Measurements from ENCODE around the gene AURKA. TPM values are rescaled to one million over a fixed set of nuclear protein-coding genes. Genes with fewer than 3 reads are reported as not detected.

AURKA gene
- total RNA-seq, 1 experiment from 2014 or later = 139 TPM

- Histone ChIP-seq H3K9me2 (replicated peaks; ENCODE audit: low read length) (no peaks in the 10 kb centered on the region), H4K20me1 (ENCODE audit: low read length) (no peaks in the 10 kb centered on the region), H3K9me3 (ENCODE audit: low read length) (no peaks in the 10 kb centered on the region), H2AFZ (ENCODE audit: low read length) (no peak overlapping the region), H3K79me2 (ENCODE audit: low read length) (no peaks in the 10 kb centered on the region), H3K9ac (ENCODE audit: low read length) (no peak overlapping the region), H3K27me3 (ENCODE audit: low read length) (no peaks in the 10 kb centered on the region), H3K4me3 (ENCODE audit: low read length) (no peak overlapping the region), H3F3A (ENCODE audit: low read length, unreplicated experiment) (no peaks in the 10 kb centered on the region), H3K36me3 (ENCODE audit: low read depth, low read length) (no peaks in the 10 kb centered on the region), H3K27ac (ENCODE audit: low read length) (no peak overlapping the region), H3K4me1 (ENCODE audit: insufficient read depth, low read length) (peaks cover 36% of the 10 kb centered on the region), H3K4me2 (ENCODE audit: low read length) (no peak overlapping the region)
- ChIA-PET POLR2A (ENCODE audit: unreplicated experiment) (no interaction called here), CTCF (no interaction called here)
- intact Hi-C loops (cut with micrococcal nuclease) = no loop called here
- no peak for ATAC-seq
- DNase-seq = no peak
- BruUV-seq (replicated peaks) = no TSS peak
- TF ChIP-seq EZH2 (IDR thresholded peaks at IDR 0.05; ENCODE audit: low read length, unreplicated experiment) (no peak), EZH2phosphoT487 (IDR thresholded peaks at IDR 0.05; ENCODE audit: borderline replicate concordance, low read length) (no peak)
- TF ChIP-seq, protein P1, sequence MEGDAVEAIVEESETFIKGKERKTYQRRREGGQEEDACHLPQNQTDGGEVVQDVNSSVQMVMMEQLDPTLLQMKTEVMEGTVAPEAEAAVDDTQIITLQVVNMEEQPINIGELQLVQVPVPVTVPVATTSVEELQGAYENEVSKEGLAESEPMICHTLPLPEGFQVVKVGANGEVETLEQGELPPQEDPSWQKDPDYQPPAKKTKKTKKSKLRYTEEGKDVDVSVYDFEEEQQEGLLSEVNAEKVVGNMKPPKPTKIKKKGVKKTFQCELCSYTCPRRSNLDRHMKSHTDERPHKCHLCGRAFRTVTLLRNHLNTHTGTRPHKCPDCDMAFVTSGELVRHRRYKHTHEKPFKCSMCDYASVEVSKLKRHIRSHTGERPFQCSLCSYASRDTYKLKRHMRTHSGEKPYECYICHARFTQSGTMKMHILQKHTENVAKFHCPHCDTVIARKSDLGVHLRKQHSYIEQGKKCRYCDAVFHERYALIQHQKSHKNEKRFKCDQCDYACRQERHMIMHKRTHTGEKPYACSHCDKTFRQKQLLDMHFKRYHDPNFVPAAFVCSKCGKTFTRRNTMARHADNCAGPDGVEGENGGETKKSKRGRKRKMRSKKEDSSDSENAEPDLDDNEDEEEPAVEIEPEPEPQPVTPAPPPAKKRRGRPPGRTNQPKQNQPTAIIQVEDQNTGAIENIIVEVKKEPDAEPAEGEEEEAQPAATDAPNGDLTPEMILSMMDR (conservative IDR thresholded peaks at IDR 0.05; ENCODE audit: low read depth, low read length) = no peak
These were observed 29.1 kb upstream of the AURKA start for GRCh38 chr20:56420940-56421688.

GRCh38 chr20:56420028-56420427 is 28.0 kb upstream of the AURKA start:
- ATAC-seq (no peak), DNase-seq (no peak)
- Histone ChIP-seq H3K9ac (ENCODE audit: low read length) (no peak overlapping the region), H3K36me3 (ENCODE audit: low read depth, low read length) (no peaks in the 10 kb centered on the region), H3K9me2 (replicated peaks; ENCODE audit: low read length) (no peaks in the 10 kb centered on the region), H3K27me3 (ENCODE audit: low read length) (no peaks in the 10 kb centered on the region), H3K4me1 (ENCODE audit: insufficient read depth, low read length) (peaks cover 36% of the 10 kb centered on the region), H2AFZ (ENCODE audit: low read length) (no peak overlapping the region), H3K4me3 (ENCODE audit: low read length) (no peak overlapping the region), H3K4me2 (ENCODE audit: low read length) (no peak overlapping the region), H3K27ac (ENCODE audit: low read length) (no peak overlapping the region), H3K79me2 (ENCODE audit: low read length) (no peaks in the 10 kb centered on the region), H4K20me1 (ENCODE audit: low read length) (no peaks in the 10 kb centered on the region), H3F3A (ENCODE audit: low read length, unreplicated experiment) (no peaks in the 10 kb centered on the region), H3K9me3 (ENCODE audit: low read length) (no peaks in the 10 kb centered on the region)
- POLR2A ChIA-PET (ENCODE audit: unreplicated experiment) = no interaction called here
- no TSS peak for BruUV-seq (replicated peaks)
- intact Hi-C loops (cut with micrococcal nuclease) = no loop called here
- no peak for TF ChIP-seq EZH2 (IDR thresholded peaks at IDR 0.05; ENCODE audit: low read length, unreplicated experiment)
- TF ChIP-seq, protein P1 (conservative IDR thresholded peaks at IDR 0.05; ENCODE audit: low read depth, low read length) = no peak
- TF ChIP-seq EZH2phosphoT487 (IDR thresholded peaks at IDR 0.05; ENCODE audit: borderline replicate concordance, low read length) = no peak
- CTCF ChIA-PET = no interaction called here

DNA sequence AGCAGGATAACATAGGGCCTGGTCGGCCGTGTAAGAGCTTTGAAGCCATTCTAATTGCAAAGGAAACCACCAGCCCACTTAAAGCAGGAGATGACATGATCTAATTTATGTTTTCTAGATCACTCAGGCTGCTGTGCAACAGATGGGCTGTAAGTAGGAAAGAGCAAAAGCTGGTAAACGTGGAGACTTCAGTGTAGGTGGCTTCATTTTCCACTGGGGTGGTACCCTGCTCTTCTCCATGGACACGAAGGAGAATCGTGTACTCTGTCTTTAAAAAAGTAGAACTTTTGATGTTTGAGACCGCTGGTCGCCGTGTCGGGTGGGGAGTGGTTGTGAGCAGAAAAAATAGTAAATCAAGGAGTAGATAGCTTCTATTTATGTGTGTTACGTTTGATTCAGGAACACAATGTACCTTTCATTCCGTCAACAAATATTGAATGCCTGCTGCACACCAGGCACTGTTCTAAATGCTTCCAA is 26.4 kb upstream of the AURKA start:
- Histone ChIP-seq H3K9ac (ENCODE audit: low read length) (no peak overlapping the region), H3K27ac (ENCODE audit: low read length) (no peak overlapping the region), H2AFZ (ENCODE audit: low read length) (no peak overlapping the region), H3K27me3 (ENCODE audit: low read length) (no peaks in the 10 kb centered on the region), H4K20me1 (ENCODE audit: low read length) (no peaks in the 10 kb centered on the region), H3F3A (ENCODE audit: low read length, unreplicated experiment) (no peaks in the 10 kb centered on the region), H3K79me2 (ENCODE audit: low read length) (no peaks in the 10 kb centered on the region), H3K4me1 (ENCODE audit: insufficient read depth, low read length) (peaks cover 36% of the 10 kb centered on the region), H3K9me2 (replicated peaks; ENCODE audit: low read length) (no peaks in the 10 kb centered on the region), H3K36me3 (ENCODE audit: low read depth, low read length) (no peaks in the 10 kb centered on the region), H3K9me3 (ENCODE audit: low read length) (no peaks in the 10 kb centered on the region), H3K4me3 (ENCODE audit: low read length) (no peak overlapping the region), H3K4me2 (ENCODE audit: low read length) (no peak overlapping the region)
- BruUV-seq (replicated peaks) = no TSS peak
- CTCF ChIA-PET = no interaction called here
- ATAC-seq (no peak), DNase-seq (no peak)
- intact Hi-C loops (cut with micrococcal nuclease) = no loop called here
- TF ChIP-seq, protein P1 (conservative IDR thresholded peaks at IDR 0.05; ENCODE audit: low read depth, low read length) = no peak
- TF ChIP-seq EZH2 (IDR thresholded peaks at IDR 0.05; ENCODE audit: low read length, unreplicated experiment) = no peak
- no peak for TF ChIP-seq EZH2phosphoT487 (IDR thresholded peaks at IDR 0.05; ENCODE audit: borderline replicate concordance, low read length)
- POLR2A ChIA-PET (ENCODE audit: unreplicated experiment) = no interaction called here
